ENCODE measurements around the gene KCNH6. TPM values are rescaled to one million over a fixed set of nuclear protein-coding genes. Genes with fewer than 3 reads are reported as not detected.
A peak's percentile ranks its signal among the peaks of the same experiment; 100 is the strongest.

The KCNH6 gene
- polyA plus RNA-seq, 1 of the 3 experiments (the other 2 are of a cell fraction) = 0.15 TPM

- TF ChIP-seq RXRA (IDR thresholded peaks at IDR 0.05; ENCODE audit: borderline replicate concordance, low read depth) (no peak), CTCF (IDR thresholded peaks at IDR 0.05) (no peak), FOXM1 (IDR thresholded peaks at IDR 0.05; ENCODE audit: low read depth) (no peak), POLR2AphosphoS5 (IDR thresholded peaks at IDR 0.05; ENCODE audit: low read depth, low read length) (no peak), RCOR1 (IDR thresholded peaks at IDR 0.05; ENCODE audit: low read length) (peak; percentile 49), MAX (IDR thresholded peaks at IDR 0.05; ENCODE audit: low read depth) (peak; percentile 33; the same call in 1 of the 2 replicates), PBX3 (IDR thresholded peaks at IDR 0.05) (no peak), SMC3 (IDR thresholded peaks at IDR 0.05; ENCODE audit: low read depth, low read length) (no peak)
These were observed 27.9 kb downstream of the KCNH6 start (continued) for GRCh38 chr17:63550817-63551639.

GRCh38 chr17:63552211-63552610, 29.1 kb downstream of the KCNH6 start:
- H3K27me3 ChIP-seq (ENCODE audit: insufficient read depth) = no peaks in the 10 kb centered on the region
- DNase-seq = no peak
- peak overlapping the region; percentile 85 to 93 for H3K4me3 ChIP-seq (ENCODE audit: low read depth in 2 of 2, low read length in 1 of 2)
- H3K27ac ChIP-seq (ENCODE audit: low read depth in 2 of 2, low read length in 1 of 2) = peak overlapping the region; percentile 43 to 90; a peak in 3 of 4 replicates
- peaks cover 9 to 27% of the 10 kb centered on the region in 2 experiments; a peak in 3 of 4 replicates for H3K4me1 ChIP-seq (ENCODE audit: control insufficient read depth in 1 of 2, insufficient read depth in 2 of 2, low read depth in 1 of 2, low read length in 1 of 2)
- H4K20me1 ChIP-seq (ENCODE audit: insufficient read depth) = peaks cover 58% of the 10 kb centered on the region
- H3K9ac ChIP-seq = peak overlapping the region; percentile 92; the same call in 1 of the 2 replicates
- 43% methylated on average over 6 of the region's 6 CpGs for WGBS (ENCODE audit: low lambda C conversion rate)
- peaks cover 23% of the 10 kb centered on the region for H3F3A ChIP-seq (replicated peaks; ENCODE audit: insufficient read depth)
- POLR2A ChIA-PET = interaction anchor here (4.6 kb wide), 1 partner anchor 109 kb away, joined by 27 read pairs; no protein-coding TSS in a partner anchor
- peaks cover 7 to 21% of the 10 kb centered on the region in 2 experiments for H3K36me3 ChIP-seq (replicated peaks in 1 of 2; ENCODE audit: control insufficient read depth in 1 of 2, insufficient read depth in 2 of 2, low read length in 1 of 2)
- no peak overlapping the region for H2AFZ ChIP-seq (ENCODE audit: low read depth)
- H3K4me2 ChIP-seq = peak overlapping the region; percentile 80
- H3K79me2 ChIP-seq (ENCODE audit: insufficient read depth) = peaks cover 82% of the 10 kb centered on the region
- no peaks in the 10 kb centered on the region for H3K9me2 ChIP-seq
- H3K9me3 ChIP-seq = no peaks in the 10 kb centered on the region
- CTCF ChIA-PET = interaction anchor here (0.6 to 6.0 kb wide), 14 partner anchors 9 to 126 kb away, joined by 3 to 44 read pairs (median 5); no protein-coding TSS in a partner anchor
- TF ChIP-seq RCOR1 (IDR thresholded peaks at IDR 0.05; ENCODE audit: low read length) = no peak
- TF ChIP-seq TAF1 (IDR thresholded peaks at IDR 0.05; ENCODE audit: borderline replicate concordance, low read depth, low read length) = no peak
- no peak for TF ChIP-seq POLR2AphosphoS5 (IDR thresholded peaks at IDR 0.05; ENCODE audit: low read depth, low read length)
- TF ChIP-seq SIN3A (IDR thresholded peaks at IDR 0.05; ENCODE audit: borderline replicate concordance, low read depth, low read length) = no peak
- TF ChIP-seq PBX3 (IDR thresholded peaks at IDR 0.05) = no peak
- no peak for TF ChIP-seq SMC3 (IDR thresholded peaks at IDR 0.05; ENCODE audit: low read depth, low read length)
- TF ChIP-seq EZH2phosphoT487 (IDR thresholded peaks at IDR 0.05; ENCODE audit: borderline replicate concordance, low read depth) = no peak
- no peak; the same call in 1 of the 2 replicates for TF ChIP-seq IRF3 (IDR thresholded peaks at IDR 0.05; ENCODE audit: low read depth, low read length)
- no peak for TF ChIP-seq GATA2 (CRISPR knock-in tag; IDR thresholded peaks at IDR 0.05)
- no peak for TF ChIP-seq TCF12 (IDR thresholded peaks at IDR 0.05)
- no peak for TF ChIP-seq EP300 (IDR thresholded peaks at IDR 0.05; ENCODE audit: borderline replicate concordance in 1 of 2, low read depth in 1 of 2, low read length in 1 of 2)
- TF ChIP-seq MEF2A (IDR thresholded peaks at IDR 0.05; ENCODE audit: borderline replicate concordance, low read depth) = no peak
- no peak for TF ChIP-seq FOXJ3 (CRISPR knock-in tag; IDR thresholded peaks at IDR 0.05)
- TF ChIP-seq GABPA (IDR thresholded peaks at IDR 0.05; ENCODE audit: low read depth) = no peak
- TF ChIP-seq MAX (IDR thresholded peaks at IDR 0.05; ENCODE audit: low read depth) = no peak
- no peak for TF ChIP-seq REST (IDR thresholded peaks at IDR 0.05; ENCODE audit: low read depth, low read length)

Data from SK-N-SH (cell line).